ENCODE measurements around the gene BCAN.

- TF ChIP-seq USF2 (IDR thresholded peaks at IDR 0.05; ENCODE audit: low read length) = no peak
- no peak for TF ChIP-seq CBX8 (IDR thresholded peaks at IDR 0.05; ENCODE audit: borderline replicate concordance, low read depth, low read length)
- no peak for TF ChIP-seq CTCF (IDR thresholded peaks at IDR 0.05; ENCODE audit: control extremely low read depth in 1 of 3, insufficient read depth in 1 of 3, low read depth in 1 of 3, low read length in 3 of 3)
- no peak for TF ChIP-seq POLR2AphosphoS5 (IDR thresholded peaks at IDR 0.05; ENCODE audit: low read depth, low read length)
- TF ChIP-seq EGR1 (IDR thresholded peaks at IDR 0.05; ENCODE audit: borderline replicate concordance, low read depth, low read length) = no peak
- no peak for TF ChIP-seq CEBPB (IDR thresholded peaks at IDR 0.05; ENCODE audit: low read depth, low read length)
- TF ChIP-seq RXRA (IDR thresholded peaks at IDR 0.05; ENCODE audit: insufficient read depth, low read depth, low read length) = no peak
Measured at GRCh38 chr1:156601892-156602291, 40.0 kb upstream of the BCAN start.

All from H1 (cell line).